HEK293 (cell line): ENCODE data around the gene ENTREP1.

Source experiments
- CTCF ChIA-PET: fragments of 350-600 bp; formaldehyde crosslinking; extraction: SDS; loops from one replicate; lab custom pipeline; 2021; ENCODE audit warnings: antibody characterized with exemption; lab: Yijun Ruan, JAX
- POLR2A ChIA-PET: fragments of 300-600 bp; formaldehyde crosslinking; extraction: SDS; loops from one replicate; lab custom pipeline; 2020; ENCODE audit warnings: antibody characterized with exemption, inconsistent platforms; lab: Yijun Ruan, JAX
- H3K27ac ChIP-seq: fragments of 200-500 bp; sonication (Bioruptor generic); 2 replicates; pipeline ENCODE4 v1.5.1; 2014; ENCODE audit warnings: low read depth, low read length, control low read depth, inconsistent platforms; ENCODE audit errors: extremely low read depth
- H3K36me3 ChIP-seq, 2 experiments: fragments of 200-500 bp in 1 of 2; sonication (Bioruptor generic) in 1 of 2; 1 replicate in 1 of 2; 2 replicates in 1 of 2; pipeline ENCODE4 v1.5.1; 2014 to 2017; ENCODE audit warnings: inconsistent platforms in 2 of 2, low read length in 2 of 2; ENCODE audit not compliant: control insufficient read depth in 2 of 2, insufficient read depth in 1 of 2
- H3K4me1 ChIP-seq: fragments of 200-500 bp; sonication (Bioruptor generic); 2 replicates; pipeline ENCODE4 v1.5.1; 2014; ENCODE audit warnings: mild to moderate bottlenecking, low read length, inconsistent platforms; ENCODE audit not compliant: control insufficient read depth, insufficient read depth
- H3K4me3 ChIP-seq: 2 replicates; pipeline ENCODE4 v1.5.1; 2011; ENCODE audit warnings: low read depth, mild to moderate bottlenecking, control low read depth, low read length, moderate library complexity
- H3K9me3 ChIP-seq: fragments of 200-500 bp; sonication (Bioruptor generic); 2 replicates; pipeline ENCODE4 v1.5.1; 2014; ENCODE audit warnings: low read depth, low read length, inconsistent platforms; ENCODE audit not compliant: control insufficient read depth, insufficient read depth
- ATF2 ChIP-seq: fragments of 450-650 bp; formaldehyde crosslinking; IDR thresholded peaks from 2 replicates; pipeline ENCODE4 v1.5.1; 2016; ENCODE audit warnings: missing biosample characterization, missing genetic modification characterization, low read depth
- EGR2 ChIP-seq: fragments of 450-650 bp; formaldehyde crosslinking; IDR thresholded peaks from 2 replicates; pipeline ENCODE4 v1.5.1; 2016; ENCODE audit warnings: low read depth, missing biosample characterization, missing genetic modification characterization
- KLF1 ChIP-seq: fragments of 450-650 bp; formaldehyde crosslinking; IDR thresholded peaks from 2 replicates; pipeline ENCODE4 v1.5.1; 2016; ENCODE audit warnings: missing biosample characterization, missing genetic modification characterization
- PRDM1 ChIP-seq: fragments of 450-650 bp; formaldehyde crosslinking; IDR thresholded peaks from 2 replicates; pipeline ENCODE4; 2016; ENCODE audit warnings: missing biosample characterization, missing genetic modification characterization
- RBAK ChIP-seq: fragments of 450-650 bp; formaldehyde crosslinking; IDR thresholded peaks from 2 replicates; pipeline ENCODE4 v1.5.1; 2016; ENCODE audit warnings: missing biosample characterization, missing genetic modification characterization
- SETDB1 ChIP-seq: IDR thresholded peaks from one replicate; pipeline ENCODE4 v1.6.1; 2017; ENCODE audit warnings: mild to moderate bottlenecking, low read length, moderate library complexity, mixed read lengths; ENCODE audit not compliant: insufficient read length
- SP3 ChIP-seq: fragments of 450-650 bp; formaldehyde crosslinking; IDR thresholded peaks from 2 replicates; pipeline ENCODE4 v1.5.1; 2016; ENCODE audit warnings: missing biosample characterization, missing genetic modification characterization
- ZBTB10 ChIP-seq: fragments of 450-650 bp; formaldehyde crosslinking; IDR thresholded peaks from 2 replicates; pipeline ENCODE4 v1.5.1; 2016; ENCODE audit warnings: missing biosample characterization, missing genetic modification characterization
- ZNF133 ChIP-seq: fragments of 450-650 bp; formaldehyde crosslinking; IDR thresholded peaks from 2 replicates; pipeline ENCODE4 v1.5.1; 2016; ENCODE audit warnings: missing biosample characterization, missing genetic modification characterization
- ZNF2 ChIP-seq: fragments of 450-650 bp; formaldehyde crosslinking; IDR thresholded peaks from 2 replicates; pipeline ENCODE4 v1.5.1; 2016; ENCODE audit warnings: missing biosample characterization, missing genetic modification characterization
- ZNF311 ChIP-seq: fragments of 450-650 bp; formaldehyde crosslinking; IDR thresholded peaks from 2 replicates; pipeline ENCODE4 v1.5.1; 2017; ENCODE audit warnings: missing biosample characterization, missing genetic modification characterization, borderline replicate concordance
- ZNF324 ChIP-seq: fragments of 450-650 bp; formaldehyde crosslinking; IDR thresholded peaks from 2 replicates; pipeline ENCODE4 v1.5.1; 2016; ENCODE audit warnings: missing biosample characterization, missing genetic modification characterization
- ZNF341 ChIP-seq: fragments of 450-650 bp; formaldehyde crosslinking; IDR thresholded peaks from 2 replicates; pipeline ENCODE4; 2016; ENCODE audit warnings: low read depth, missing biosample characterization, missing genetic modification characterization
- ZNF362 ChIP-seq: fragments of 450-650 bp; formaldehyde crosslinking; IDR thresholded peaks from 2 replicates; pipeline ENCODE4 v1.5.1; 2016; ENCODE audit warnings: missing biosample characterization, missing genetic modification characterization
- ZNF488 ChIP-seq: fragments of 450-650 bp; formaldehyde crosslinking; IDR thresholded peaks from 2 replicates; pipeline ENCODE4 v1.5.1; 2016; ENCODE audit warnings: missing biosample characterization, missing genetic modification characterization
- ZNF513 ChIP-seq: fragments of 450-650 bp; IDR thresholded peaks from 2 replicates; pipeline ENCODE4 v1.5.1; 2018; ENCODE audit warnings: missing biosample characterization, missing genetic modification characterization
- ZNF529 ChIP-seq: fragments of 450-650 bp; formaldehyde crosslinking; IDR thresholded peaks from 2 replicates; pipeline ENCODE4 v1.5.1; 2017; ENCODE audit warnings: missing genetic modification characterization, missing biosample characterization; ENCODE audit not compliant: insufficient replicate concordance
- ZNF600 ChIP-seq: fragments of 450-650 bp; formaldehyde crosslinking; IDR thresholded peaks from 2 replicates; pipeline ENCODE4 v1.5.1; 2016; ENCODE audit warnings: missing biosample characterization, missing genetic modification characterization
- ZNF670 ChIP-seq: fragments of 450-650 bp; formaldehyde crosslinking; IDR thresholded peaks from 2 replicates; pipeline ENCODE4 v1.5.1; 2016; ENCODE audit warnings: missing biosample characterization, missing genetic modification characterization, low read depth
- ZSCAN23 ChIP-seq: fragments of 450-650 bp; formaldehyde crosslinking; IDR thresholded peaks from 2 replicates; pipeline ENCODE4 v1.5.1; 2016; ENCODE audit warnings: missing biosample characterization, missing genetic modification characterization
- ZSCAN30 ChIP-seq: fragments of 450-650 bp; IDR thresholded peaks from 2 replicates; pipeline ENCODE4 v1.5.1; 2018; ENCODE audit warnings: missing biosample characterization, mild to moderate bottlenecking, missing genetic modification characterization, moderate library complexity
- TF ChIP-seq, protein P1 (sequence below): fragments of 450-650 bp; formaldehyde crosslinking; IDR thresholded peaks from 2 replicates; pipeline ENCODE4 v1.5.1; 2016; ENCODE audit warnings: missing biosample characterization, missing genetic modification characterization

The ENTREP1 gene

DNA sequence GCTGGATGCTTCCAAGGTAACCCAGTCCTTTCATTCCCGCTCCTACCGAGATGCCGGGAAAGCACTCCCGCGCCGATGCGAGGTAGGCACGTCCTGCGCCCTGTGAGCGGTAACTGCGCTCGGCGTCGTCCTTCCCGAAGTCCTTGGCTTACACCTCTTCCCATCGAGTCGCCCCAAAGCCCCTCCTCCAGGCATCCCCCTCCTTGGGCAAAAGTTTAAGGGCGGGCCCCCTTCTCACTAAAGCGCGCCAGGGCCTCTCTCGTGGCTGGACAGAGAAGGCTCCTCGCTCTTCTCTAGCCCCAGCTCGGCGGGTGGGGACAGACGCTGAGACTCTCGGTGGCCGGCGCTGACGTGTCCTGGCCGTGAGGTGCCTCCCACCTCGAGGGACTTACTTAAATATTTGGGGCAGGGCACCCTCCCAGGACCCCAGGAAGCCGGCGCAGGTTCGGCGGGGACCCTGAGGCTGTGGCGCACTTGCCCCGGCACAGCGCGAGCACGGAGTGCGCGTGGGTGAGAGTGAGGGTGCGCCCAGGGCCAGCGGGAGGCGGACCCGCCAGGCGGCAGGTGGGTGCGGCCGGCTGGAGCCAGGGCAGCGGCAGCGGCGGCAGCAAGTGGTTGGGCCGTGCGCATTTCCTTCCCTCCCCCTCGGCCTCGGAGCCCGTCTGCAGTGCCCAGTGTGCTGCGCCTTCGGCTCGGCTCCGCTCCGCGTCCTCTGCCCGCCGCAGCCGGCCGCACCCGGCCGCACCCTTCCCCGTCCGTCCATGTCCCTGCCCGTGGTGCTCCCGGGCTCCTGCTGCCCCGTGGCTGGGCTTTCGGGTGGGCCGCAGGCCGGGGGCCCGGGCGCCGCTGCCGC lies at the start of gene ENTREP1:
TSS of gene ENTREP1 (plus strand) at position 667 of the 853 bp plus-strand sequence. CDS start at position 762, 95 bp downstream.
- POLR2A ChIA-PET, result interaction anchor here (0.5 to 0.6 kb wide), 3 partner anchors 22 to 646 kb away, joined by 3 to 6 read pairs (median 3); no protein-coding TSS in a partner anchor
- TF ChIP-seq EGR2 (tag by site-specific recombination), result peak; percentile 45; the same call in 1 of the 2 replicates
- TF ChIP-seq ZSCAN30, result peak; percentile 51; the same call in 1 of the 2 replicates
- no peak for TF ChIP-seq ZNF513
- TF ChIP-seq ZNF600 (tag by site-specific recombination), result 0 out of 2 replicates have a peak, but pooled peaks have one; percentile 28
- no peak for TF ChIP-seq ZNF324 (tag by site-specific recombination)
- TF ChIP-seq, protein P1, sequence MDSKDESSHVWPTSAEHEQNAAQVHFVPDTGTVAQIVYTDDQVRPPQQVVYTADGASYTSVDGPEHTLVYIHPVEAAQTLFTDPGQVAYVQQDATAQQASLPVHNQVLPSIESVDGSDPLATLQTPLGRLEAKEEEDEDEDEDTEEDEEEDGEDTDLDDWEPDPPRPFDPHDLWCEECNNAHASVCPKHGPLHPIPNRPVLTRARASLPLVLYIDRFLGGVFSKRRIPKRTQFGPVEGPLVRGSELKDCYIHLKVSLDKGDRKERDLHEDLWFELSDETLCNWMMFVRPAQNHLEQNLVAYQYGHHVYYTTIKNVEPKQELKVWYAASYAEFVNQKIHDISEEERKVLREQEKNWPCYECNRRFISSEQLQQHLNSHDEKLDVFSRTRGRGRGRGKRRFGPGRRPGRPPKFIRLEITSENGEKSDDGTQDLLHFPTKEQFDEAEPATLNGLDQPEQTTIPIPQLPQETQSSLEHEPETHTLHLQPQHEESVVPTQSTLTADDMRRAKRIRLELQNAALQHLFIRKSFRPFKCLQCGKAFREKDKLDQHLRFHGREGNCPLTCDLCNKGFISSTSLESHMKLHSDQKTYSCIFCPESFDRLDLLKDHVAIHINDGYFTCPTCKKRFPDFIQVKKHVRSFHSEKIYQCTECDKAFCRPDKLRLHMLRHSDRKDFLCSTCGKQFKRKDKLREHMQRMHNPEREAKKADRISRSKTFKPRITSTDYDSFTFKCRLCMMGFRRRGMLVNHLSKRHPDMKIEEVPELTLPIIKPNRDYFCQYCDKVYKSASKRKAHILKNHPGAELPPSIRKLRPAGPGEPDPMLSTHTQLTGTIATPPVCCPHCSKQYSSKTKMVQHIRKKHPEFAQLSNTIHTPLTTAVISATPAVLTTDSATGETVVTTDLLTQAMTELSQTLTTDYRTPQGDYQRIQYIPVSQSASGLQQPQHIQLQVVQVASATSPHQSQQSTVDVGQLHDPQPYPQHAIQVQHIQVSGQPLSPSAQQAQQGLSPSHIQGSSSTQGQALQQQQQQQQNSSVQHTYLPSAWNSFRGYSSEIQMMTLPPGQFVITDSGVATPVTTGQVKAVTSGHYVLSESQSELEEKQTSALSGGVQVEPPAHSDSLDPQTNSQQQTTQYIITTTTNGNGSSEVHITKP (tag by site-specific recombination), result peak; percentile 86
- no peak for TF ChIP-seq ZNF529
- TF ChIP-seq SP3 (tag by site-specific recombination), result peak; percentile 45; the same call in 1 of the 2 replicates
- no peak for TF ChIP-seq SETDB1
- TF ChIP-seq ZNF311, result no peak
- TF ChIP-seq ZNF670 (tag by site-specific recombination), result no peak
- TF ChIP-seq ZBTB10 (tag by site-specific recombination), result 0 out of 2 replicates have a peak, but pooled peaks have one; percentile 16
- TF ChIP-seq ZSCAN23 (tag by site-specific recombination), result no peak
- TF ChIP-seq ZNF341 (tag by site-specific recombination), result peak; percentile 56
- TF ChIP-seq KLF1 (tag by site-specific recombination), result peak; percentile 71
- TF ChIP-seq RBAK (tag by site-specific recombination), result no peak
- TF ChIP-seq PRDM1, result no peak; the same call in 1 of the 2 replicates
- no peak for TF ChIP-seq ZNF133 (tag by site-specific recombination)
- no peak for TF ChIP-seq ZNF362
- TF ChIP-seq ATF2 (tag by site-specific recombination), result no peak
- TF ChIP-seq ZNF2, result no peak
- no peak for TF ChIP-seq ZNF488 (tag by site-specific recombination)

More for the DNA sequence above, at the start of gene ENTREP1:
- CTCF ChIA-PET, result interaction anchor here (0.5 to 1.0 kb wide), 4 partner anchors 14 to 435 kb away, joined by 3 read pairs; no protein-coding TSS in a partner anchor
- H3K4me1 ChIP-seq, result 0 out of 2 replicates have a peak, but pooled peaks cover 3% of the 10 kb centered on the region
- no peaks in the 10 kb centered on the region for H3K9me3 ChIP-seq
- peak within 1 kb of the TSS; percentile 49; the same call in 1 of the 2 replicates for H3K27ac ChIP-seq
- H3K4me3 ChIP-seq, result peak within 1 kb of the TSS; percentile 71
- H3K36me3 ChIP-seq, result no peaks in the 10 kb centered on the region
